GM13977 (cell line): ENCODE results near the gene PIEZO1.

ENCODE experiments used
- DNase-seq: peaks from one replicate; pipeline ENCODE4 v3.0.0; 2012; ENCODE audit warnings: low spot score
- in situ Hi-C: fragments of 300-500 bp; cut with MboI; formaldehyde crosslinking; loops from one replicate; pipeline ENCODE4 v1.12.0; 2022; ENCODE audit warnings: low sequenced_read_pairs, low pct_unique_long_range_greater_than_20kb, mixed read lengths, inconsistent platforms; ENCODE audit not compliant: unreplicated experiment
- TF ChIP-seq, protein P1 (sequence below): IDR thresholded peaks from 2 replicates; pipeline ENCODE4 v1.5.1; 2012; ENCODE audit warnings: mild to moderate bottlenecking, control low read depth; ENCODE audit not compliant: insufficient read depth; ENCODE audit errors: extremely low read depth, missing control alignments

The PIEZO1 gene

DNA sequence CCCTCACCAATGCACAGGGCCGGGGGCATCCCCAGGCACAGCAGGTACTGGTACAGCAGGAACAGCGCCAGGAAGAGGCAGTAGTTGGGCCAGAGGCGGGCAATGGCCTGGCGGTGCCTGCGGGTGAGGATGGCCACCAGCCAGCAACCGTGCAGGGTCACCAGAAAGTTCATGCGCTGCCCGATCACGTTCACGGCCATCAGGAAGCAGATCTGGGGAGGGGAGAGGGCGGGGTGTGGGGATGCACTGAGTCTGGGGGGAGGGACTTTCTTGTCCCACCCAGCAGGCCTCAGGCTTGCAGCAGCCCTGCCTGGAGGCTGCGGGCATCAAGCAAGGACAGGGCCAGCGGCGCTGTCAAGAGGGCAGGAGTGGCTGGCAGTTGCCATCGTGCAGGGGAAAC, 53.3 kb downstream of the PIEZO1 start:
- TF ChIP-seq, protein P1, sequence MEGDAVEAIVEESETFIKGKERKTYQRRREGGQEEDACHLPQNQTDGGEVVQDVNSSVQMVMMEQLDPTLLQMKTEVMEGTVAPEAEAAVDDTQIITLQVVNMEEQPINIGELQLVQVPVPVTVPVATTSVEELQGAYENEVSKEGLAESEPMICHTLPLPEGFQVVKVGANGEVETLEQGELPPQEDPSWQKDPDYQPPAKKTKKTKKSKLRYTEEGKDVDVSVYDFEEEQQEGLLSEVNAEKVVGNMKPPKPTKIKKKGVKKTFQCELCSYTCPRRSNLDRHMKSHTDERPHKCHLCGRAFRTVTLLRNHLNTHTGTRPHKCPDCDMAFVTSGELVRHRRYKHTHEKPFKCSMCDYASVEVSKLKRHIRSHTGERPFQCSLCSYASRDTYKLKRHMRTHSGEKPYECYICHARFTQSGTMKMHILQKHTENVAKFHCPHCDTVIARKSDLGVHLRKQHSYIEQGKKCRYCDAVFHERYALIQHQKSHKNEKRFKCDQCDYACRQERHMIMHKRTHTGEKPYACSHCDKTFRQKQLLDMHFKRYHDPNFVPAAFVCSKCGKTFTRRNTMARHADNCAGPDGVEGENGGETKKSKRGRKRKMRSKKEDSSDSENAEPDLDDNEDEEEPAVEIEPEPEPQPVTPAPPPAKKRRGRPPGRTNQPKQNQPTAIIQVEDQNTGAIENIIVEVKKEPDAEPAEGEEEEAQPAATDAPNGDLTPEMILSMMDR, result no peak
- in situ Hi-C loops, result loop anchor here (10.0 kb wide), 1 partner anchor 53 kb away; the partner anchor contains the start of gene PIEZO1
- peak; percentile 76 for DNase-seq

DNA sequence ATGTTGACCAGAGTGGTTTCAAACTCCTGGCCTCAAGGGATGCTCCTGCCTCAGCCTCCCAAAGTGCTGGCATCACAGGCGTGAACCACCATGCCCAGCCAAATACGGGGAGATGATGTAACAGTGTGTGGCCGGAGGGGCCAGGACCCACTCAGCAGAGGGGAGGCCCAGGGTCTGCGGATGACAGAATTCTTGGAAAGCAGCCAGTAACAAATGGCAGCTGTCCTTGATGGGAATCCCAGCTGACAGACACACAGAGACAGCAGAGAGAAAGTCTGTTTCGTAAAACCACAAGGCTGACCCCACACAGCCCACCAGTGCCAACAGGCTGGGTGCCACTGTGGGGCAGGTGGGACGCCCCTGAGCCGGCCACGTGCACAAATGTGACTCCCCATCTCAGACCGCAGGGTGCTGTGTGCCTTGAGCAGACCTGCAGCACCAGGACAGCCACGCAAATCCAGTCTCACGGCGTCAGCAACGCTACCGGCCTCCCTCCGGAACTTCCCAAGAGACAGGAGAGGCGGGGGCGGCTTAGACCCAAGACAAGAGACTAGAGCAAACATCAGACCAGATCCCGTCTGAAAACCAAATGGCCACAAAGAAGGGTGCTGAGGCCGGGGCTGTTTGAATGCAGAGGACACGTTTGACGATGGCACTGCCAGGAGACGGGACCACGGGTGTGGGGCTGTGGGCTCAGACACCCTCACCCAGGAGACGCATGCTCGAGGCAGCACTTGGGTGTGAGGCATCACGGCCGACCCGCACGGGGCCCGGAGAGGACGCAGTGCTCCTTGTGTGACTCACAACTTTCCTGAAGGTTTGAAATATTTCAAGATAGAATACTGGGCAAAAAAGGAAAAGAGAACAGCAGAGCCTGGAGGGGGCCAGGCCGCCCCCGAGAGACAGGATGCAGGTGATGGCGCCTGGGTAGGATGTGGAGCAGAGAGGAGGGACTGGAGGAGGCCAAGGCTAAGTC, 54.1 kb downstream of the PIEZO1 start:
- DNase-seq, result no peak
- TF ChIP-seq, protein P1, result no peak
- in situ Hi-C loops, result loop anchor here (10.0 kb wide), 1 partner anchor 54 kb away; the partner anchor contains the start of gene PIEZO1

DNA sequence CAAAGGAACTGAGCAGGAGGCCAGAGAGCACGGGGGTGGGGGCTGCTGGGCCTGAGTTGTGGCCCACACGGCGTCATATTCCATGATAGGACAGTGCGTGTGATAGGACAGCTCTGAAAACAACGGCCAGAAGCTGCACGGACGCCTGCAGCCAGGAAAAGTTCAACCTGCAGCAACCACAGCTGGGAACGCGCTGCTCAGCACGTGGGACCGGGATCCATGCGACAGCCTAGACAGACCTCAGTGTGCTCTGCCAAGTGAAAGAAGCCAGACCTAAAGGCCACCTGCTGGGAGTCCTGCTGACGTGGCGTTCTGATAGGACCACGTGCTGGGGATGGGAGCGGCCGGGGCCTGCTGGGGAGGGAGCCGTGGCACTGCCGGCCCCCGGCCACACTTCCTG, 57.1 kb downstream of the PIEZO1 start:
- no peak for DNase-seq
- TF ChIP-seq, protein P1, result no peak
- in situ Hi-C loops, result no loop called here

DNA sequence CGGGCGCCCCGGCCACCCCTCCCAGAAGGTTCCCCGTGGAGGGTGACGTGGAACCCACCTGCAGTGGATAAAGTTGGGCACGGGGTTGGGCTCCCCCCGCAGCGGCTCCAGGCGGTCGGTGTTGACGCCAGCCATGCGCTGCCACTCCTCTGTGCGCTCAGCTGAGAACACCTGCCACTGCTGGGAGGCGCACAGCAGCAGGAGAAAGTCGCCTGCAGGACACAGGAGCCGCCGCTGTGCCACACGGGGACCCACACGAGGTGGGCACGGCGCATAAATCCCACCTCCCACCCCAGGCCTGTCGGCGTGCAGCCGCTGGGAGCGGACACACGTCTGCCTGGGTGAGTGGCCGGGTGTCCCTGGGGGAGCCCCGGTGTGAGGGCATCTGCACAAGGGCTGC, 58.0 kb downstream of the PIEZO1 start:
- in situ Hi-C loops, result no loop called here
- DNase-seq, result no peak
- TF ChIP-seq, protein P1, result no peak

DNA sequence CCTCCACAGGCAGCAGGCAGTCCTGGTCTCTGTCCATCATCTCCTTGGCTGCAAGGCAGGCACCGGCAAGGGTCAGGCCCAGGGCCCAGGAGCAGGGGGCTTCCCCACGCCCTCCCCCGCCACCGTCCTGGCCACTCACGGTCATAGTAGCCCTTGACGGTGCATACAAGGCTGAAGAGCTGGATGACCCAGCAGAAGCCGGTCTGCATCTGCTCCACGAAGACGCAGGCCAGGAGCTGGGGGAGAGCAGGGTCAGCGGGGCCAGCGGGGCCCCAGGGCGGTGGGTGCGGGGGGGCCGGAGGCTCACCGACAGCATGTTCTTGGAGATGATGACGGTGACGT, 58.6 kb downstream of the PIEZO1 start:
- TF ChIP-seq, protein P1, result no peak
- in situ Hi-C loops, result no loop called here
- DNase-seq, result no peak

DNA sequence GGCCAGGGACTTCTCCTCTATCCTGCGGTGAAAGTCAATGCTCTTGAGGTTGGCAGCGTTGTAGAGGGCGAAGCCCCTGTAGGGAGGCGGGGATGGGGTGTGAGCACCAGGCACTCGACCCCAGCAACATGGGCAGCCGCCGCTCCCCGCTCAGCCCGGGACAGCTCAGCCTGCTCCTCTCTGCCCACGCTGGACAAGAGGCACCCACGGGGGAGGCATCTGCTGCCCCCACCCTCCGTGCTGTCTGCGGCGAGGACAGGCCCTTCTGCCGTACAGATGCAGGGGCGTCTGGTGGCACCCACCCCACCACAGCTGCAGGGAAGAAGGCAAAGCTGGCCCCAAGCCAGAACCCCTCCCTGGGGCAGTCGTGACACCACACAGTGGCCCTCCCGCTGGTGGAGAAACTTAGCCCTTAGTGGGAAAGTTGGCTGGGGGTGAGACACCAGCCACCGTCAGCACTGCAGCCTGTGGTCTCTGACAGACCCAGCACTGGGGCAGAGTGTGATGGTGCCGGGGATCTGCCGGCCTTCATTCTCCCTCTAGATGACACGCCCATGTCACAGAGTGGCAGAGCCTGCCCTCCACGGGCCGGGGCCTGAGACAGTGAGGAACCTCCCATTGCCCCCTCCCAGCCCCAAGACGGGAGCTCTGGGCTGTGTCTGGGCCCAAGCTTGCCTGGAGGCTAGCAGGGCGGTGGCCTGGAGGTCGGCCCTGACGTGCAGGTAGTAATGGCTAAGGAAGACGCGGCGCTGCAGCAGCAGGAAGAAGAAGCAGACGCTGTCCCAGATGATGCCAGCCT, 59.2 kb downstream of the PIEZO1 start:
- in situ Hi-C loops, result no loop called here
- no peak for DNase-seq
- TF ChIP-seq, protein P1, result no peak
